GM12873 (cell line): ENCODE results near the gene CERK.

Experiments
- TF ChIP-seq, protein P1 (sequence below): IDR thresholded peaks from 2 replicates; pipeline ENCODE4 v1.5.1; 2012; ENCODE audit warnings: low read depth, mild to moderate bottlenecking, moderate library complexity, low read length, control low read depth; ENCODE audit not compliant: insufficient read depth; ENCODE audit errors: missing control alignments

The CERK gene

GRCh38 chr22:46640293-46641055 lies 97.6 kb downstream of the CERK start:
- TF ChIP-seq, protein P1, sequence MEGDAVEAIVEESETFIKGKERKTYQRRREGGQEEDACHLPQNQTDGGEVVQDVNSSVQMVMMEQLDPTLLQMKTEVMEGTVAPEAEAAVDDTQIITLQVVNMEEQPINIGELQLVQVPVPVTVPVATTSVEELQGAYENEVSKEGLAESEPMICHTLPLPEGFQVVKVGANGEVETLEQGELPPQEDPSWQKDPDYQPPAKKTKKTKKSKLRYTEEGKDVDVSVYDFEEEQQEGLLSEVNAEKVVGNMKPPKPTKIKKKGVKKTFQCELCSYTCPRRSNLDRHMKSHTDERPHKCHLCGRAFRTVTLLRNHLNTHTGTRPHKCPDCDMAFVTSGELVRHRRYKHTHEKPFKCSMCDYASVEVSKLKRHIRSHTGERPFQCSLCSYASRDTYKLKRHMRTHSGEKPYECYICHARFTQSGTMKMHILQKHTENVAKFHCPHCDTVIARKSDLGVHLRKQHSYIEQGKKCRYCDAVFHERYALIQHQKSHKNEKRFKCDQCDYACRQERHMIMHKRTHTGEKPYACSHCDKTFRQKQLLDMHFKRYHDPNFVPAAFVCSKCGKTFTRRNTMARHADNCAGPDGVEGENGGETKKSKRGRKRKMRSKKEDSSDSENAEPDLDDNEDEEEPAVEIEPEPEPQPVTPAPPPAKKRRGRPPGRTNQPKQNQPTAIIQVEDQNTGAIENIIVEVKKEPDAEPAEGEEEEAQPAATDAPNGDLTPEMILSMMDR, result no peak

- TF ChIP-seq, protein P1, result no peak
These were observed 98.2 kb downstream of the CERK start for GRCh38 chr22:46639843-46640242.

GRCh38 chr22:46638601-46639431 lies 99.2 kb downstream of the CERK start:
- TF ChIP-seq, protein P1, result no peak

DNA sequence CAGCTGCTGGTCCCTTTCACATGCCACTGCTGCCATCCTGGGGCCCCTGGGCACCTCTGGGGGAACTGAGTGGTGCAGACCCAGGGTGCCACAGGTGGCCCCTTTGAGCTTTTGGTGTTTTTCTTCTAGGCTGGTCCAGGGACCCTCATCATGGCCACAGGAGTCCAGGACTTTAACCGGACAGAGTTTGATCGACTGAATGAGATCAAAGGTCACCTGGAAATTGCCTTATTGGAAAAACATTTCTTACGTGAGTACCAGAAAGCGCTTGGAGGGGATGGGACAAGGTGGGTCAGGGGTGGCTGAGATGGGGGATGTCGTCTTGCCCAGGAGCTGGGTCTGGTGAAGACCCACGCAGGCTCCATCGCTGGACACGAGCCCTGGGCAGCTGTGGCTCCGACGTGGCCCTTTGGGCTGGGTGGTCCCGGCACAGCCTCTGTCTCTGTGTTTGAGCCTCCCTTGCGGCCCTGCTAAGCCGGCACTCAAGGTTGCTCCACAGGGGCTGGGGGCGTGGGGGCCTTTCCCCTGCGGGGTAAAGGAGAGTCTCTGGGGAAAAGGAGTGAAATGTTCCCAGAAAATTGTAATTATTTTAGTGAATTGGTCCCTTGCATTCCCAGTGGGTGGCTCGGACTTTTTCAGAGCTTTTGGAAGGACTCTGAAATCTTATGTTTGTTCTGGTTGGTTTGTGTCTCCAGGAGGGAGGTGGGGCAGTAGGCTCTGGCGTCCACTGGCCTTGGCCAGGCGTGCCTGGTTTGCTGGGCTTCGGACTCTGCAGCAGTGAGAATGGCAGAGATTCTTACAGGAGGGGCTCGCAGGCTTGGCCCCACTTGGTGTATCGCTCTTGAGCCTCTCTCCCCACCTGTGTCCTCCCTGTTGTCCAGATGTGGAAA lies 100.1 kb downstream of the CERK start:
- TF ChIP-seq, protein P1, result no peak

GRCh38 chr22:46636221-46637002 lies 101.6 kb downstream of the CERK start:
- TF ChIP-seq, protein P1, result no peak

DNA sequence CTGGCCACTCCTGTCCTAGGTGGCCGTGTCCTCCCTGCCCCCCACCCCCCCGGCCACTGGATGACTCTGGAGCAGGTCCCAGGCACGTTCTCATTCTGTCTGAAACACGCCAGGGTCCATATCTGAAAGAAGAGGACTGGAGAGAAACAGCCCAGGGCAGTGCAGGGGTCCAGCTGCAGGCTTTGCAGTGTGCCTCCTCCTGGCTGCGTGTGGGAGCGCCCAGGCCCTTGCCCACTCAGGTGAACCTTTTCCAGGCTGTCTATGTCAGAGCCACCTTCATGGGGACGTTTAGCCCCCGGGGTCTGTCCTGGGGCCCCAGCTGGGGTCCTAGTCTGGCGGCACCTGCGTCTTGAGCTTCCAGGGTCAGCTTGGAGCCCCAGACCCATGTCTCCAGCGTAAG lies 102.3 kb downstream of the CERK start:
- TF ChIP-seq, protein P1, result peak; percentile 20
